22Rv1 (cell line): Measurements from ENCODE around the gene SPATA3.

ENCODE experiments used
- H3K27ac ChIP-seq: fragments of 450-650 bp; 2 replicates; pipeline ENCODE4 v1.5.1; 2017
- ZFX ChIP-seq: fragments of 450-650 bp; IDR thresholded peaks from 2 replicates; pipeline ENCODE4 v1.6.1; 2017; ENCODE audit warnings: antibody characterized with exemption, borderline replicate concordance
- TF ChIP-seq, protein P1 (sequence below): fragments of 450-650 bp; IDR thresholded peaks from 2 replicates; pipeline ENCODE4 v1.5.1; 2017; ENCODE audit warnings: mild to moderate bottlenecking

Gene SPATA3

GRCh38 chr2:230995821-230996220 is at the start of gene SPATA3:
TSS of gene SPATA3 (plus strand) at chr2:230996121. CDS start at chr2:230996234, 113 bp downstream.
- TF ChIP-seq, protein P1, sequence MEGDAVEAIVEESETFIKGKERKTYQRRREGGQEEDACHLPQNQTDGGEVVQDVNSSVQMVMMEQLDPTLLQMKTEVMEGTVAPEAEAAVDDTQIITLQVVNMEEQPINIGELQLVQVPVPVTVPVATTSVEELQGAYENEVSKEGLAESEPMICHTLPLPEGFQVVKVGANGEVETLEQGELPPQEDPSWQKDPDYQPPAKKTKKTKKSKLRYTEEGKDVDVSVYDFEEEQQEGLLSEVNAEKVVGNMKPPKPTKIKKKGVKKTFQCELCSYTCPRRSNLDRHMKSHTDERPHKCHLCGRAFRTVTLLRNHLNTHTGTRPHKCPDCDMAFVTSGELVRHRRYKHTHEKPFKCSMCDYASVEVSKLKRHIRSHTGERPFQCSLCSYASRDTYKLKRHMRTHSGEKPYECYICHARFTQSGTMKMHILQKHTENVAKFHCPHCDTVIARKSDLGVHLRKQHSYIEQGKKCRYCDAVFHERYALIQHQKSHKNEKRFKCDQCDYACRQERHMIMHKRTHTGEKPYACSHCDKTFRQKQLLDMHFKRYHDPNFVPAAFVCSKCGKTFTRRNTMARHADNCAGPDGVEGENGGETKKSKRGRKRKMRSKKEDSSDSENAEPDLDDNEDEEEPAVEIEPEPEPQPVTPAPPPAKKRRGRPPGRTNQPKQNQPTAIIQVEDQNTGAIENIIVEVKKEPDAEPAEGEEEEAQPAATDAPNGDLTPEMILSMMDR: no peak
- no peak for TF ChIP-seq ZFX
- H3K27ac ChIP-seq: no peak within 1 kb of the TSS

- TF ChIP-seq, protein P1: no peak
- TF ChIP-seq ZFX: no peak
- H3K27ac ChIP-seq: no peak overlapping the region
These were observed 49.3 kb upstream of the SPATA3 start for GRCh38 chr2:230946429-230947234.

DNA sequence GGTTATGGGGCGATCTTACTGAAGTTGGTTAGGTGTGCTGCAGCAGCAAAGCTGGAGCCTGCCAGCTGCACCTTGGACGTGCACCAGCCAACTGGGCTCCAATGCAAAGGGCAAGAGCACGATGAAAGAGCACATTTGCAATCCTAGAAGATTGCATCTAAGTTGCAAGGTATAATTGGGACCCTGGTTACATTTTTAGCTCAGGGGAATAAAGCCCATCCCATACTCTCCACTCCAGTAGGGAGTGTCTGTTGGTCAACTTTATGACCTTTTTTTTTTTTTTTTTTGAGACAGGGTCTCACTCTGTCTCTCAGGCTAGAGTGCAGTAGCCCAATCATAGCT is 48.7 kb upstream of the SPATA3 start:
- no peak for TF ChIP-seq ZFX
- TF ChIP-seq, protein P1: no peak
- H3K27ac ChIP-seq: no peak overlapping the region

DNA sequence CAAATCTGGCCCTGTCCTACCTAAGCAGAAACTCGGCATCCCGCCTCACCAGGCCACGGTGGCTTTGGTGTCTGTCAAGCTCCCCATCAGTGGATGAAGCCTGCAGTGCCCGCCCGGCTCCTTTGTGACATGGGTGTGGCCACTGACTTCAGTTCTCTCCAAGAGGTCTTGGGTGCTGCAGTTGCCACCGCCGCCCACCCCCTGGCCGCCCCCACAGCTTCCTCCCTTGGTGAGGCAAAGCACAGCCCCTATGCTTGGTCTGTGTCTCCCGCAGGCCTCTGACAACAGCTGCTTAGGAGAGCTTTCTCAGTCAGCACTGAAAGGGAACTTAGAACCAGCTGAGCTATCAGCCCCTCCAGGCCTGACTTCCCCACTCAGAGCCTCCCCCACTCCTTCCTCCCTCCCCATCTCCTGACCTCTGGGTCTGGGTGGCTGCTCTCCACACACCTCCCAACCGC is 48.0 kb upstream of the SPATA3 start:
- no peak for TF ChIP-seq ZFX
- no peak overlapping the region for H3K27ac ChIP-seq

- TF ChIP-seq, protein P1: no peak
- no peak for TF ChIP-seq ZFX
- H3K27ac ChIP-seq: no peak overlapping the region
These were observed 45.7 kb upstream of the SPATA3 start for GRCh38 chr2:230949966-230950873.

- TF ChIP-seq ZFX: no peak
- TF ChIP-seq, protein P1: no peak
- H3K27ac ChIP-seq: no peak overlapping the region
These were observed 45.0 kb upstream of the SPATA3 start for GRCh38 chr2:230950874-230951339.

DNA sequence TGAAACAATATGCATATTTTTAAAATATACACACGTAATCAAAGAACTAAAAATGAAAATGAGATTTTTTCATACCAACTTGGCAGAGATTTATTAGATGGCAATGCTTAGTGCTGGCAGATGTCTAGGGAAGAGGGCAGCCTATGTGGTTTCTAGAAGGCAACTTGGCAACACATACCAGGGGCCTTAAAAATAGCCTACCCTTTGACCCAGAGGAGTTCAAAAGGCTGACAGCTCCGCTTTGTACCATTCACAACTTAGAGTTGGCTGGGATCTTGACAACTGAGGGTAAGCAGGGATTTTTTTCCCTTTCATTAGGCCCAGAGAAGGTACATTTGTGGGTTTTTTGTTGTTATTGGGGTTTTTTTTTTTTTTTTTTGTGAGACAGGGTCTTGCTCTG is 44.5 kb upstream of the SPATA3 start:
- H3K27ac ChIP-seq: no peak overlapping the region
- no peak for TF ChIP-seq ZFX
- TF ChIP-seq, protein P1: no peak
